Endodermal cell (in vitro differentiated cells): ENCODE results near the gene MB21D2. TPM values are rescaled to one million over a fixed set of nuclear protein-coding genes. Genes with fewer than 3 reads are reported as not detected.

Source experiments
- DNase-seq: peaks from one replicate; pipeline ENCODE4 v3.0.0-alpha.2; 2017
- H3K27ac ChIP-seq: 2 replicates; pipeline ENCODE4 v1.5.1; 2013; ENCODE audit warnings: mild to moderate bottlenecking, low read depth, low read length, moderate library complexity
- H3K27me3 ChIP-seq: 2 replicates; pipeline ENCODE4 v1.6.1; 2013; ENCODE audit warnings: mild to moderate bottlenecking, low read length, moderate library complexity; ENCODE audit not compliant: insufficient read depth, control insufficient read depth, poor library complexity, severe bottlenecking
- H3K36me3 ChIP-seq: 2 replicates; pipeline ENCODE4 v1.7.0; 2013; ENCODE audit warnings: mild to moderate bottlenecking, low read length, moderate library complexity; ENCODE audit not compliant: control insufficient read depth, insufficient read depth
- H3K4me1 ChIP-seq: one replicate; pipeline ENCODE4 v1.7.0; 2013; ENCODE audit warnings: low read length; ENCODE audit not compliant: control insufficient read depth, insufficient read depth
- H3K4me3 ChIP-seq: 2 replicates; pipeline ENCODE4 v1.5.1; 2013; ENCODE audit warnings: mild to moderate bottlenecking, low read length, moderate library complexity
- H3K9ac ChIP-seq: 2 replicates; pipeline ENCODE4 v1.6.1; 2013; ENCODE audit warnings: mild to moderate bottlenecking, low read length, moderate library complexity; ENCODE audit not compliant: poor library complexity, severe bottlenecking; ENCODE audit errors: extremely low read depth
- H3K9me3 ChIP-seq: 2 replicates; pipeline ENCODE4 v1.6.1; 2013; ENCODE audit warnings: mild to moderate bottlenecking, low read length, moderate library complexity; ENCODE audit not compliant: control insufficient read depth
- H3K27ac Mint-ChIP-seq: 2 replicates; pipeline ENCODE4 v1.8.0; 2020; ENCODE audit warnings: mixed read lengths
- H3K27me3 Mint-ChIP-seq: 2 replicates; pipeline ENCODE4 v1.8.0; 2021; ENCODE audit warnings: mild to moderate bottlenecking, mixed read lengths; ENCODE audit not compliant: insufficient read depth
- H3K36me3 Mint-ChIP-seq: 2 replicates; pipeline ENCODE4 v1.8.0; 2020; ENCODE audit warnings: low read depth, mixed read lengths
- H3K4me1 Mint-ChIP-seq: 2 replicates; pipeline ENCODE4 v1.8.0; 2020; ENCODE audit warnings: mixed read lengths
- H3K4me3 Mint-ChIP-seq: 2 replicates; pipeline ENCODE4 v1.8.0; 2020; ENCODE audit warnings: mild to moderate bottlenecking, moderate library complexity, mixed read lengths
- H3K9me3 Mint-ChIP-seq: 2 replicates; pipeline ENCODE4 v1.8.0; 2020; ENCODE audit warnings: mild to moderate bottlenecking, mixed read lengths
- CTCF ChIP-seq: fragments of 200-600 bp; sonication (generic); conservative IDR thresholded peaks from 2 replicates; pipeline ENCODE4 v1.5.0; 2021; ENCODE audit warnings: antibody characterized with exemption, mild to moderate bottlenecking
- WGBS, 2 experiments: methylation state at CpG; one replicate each; pipeline versions ENCODE4 v1.1.5 to v1.1.7; 2013; ENCODE audit warnings: missing lambda C conversion rate in 2 of 2, mixed read lengths in 1 of 2; ENCODE audit not compliant: insufficient coverage in 1 of 2, insufficient read length in 1 of 2; 5-methylcytosine and 5-hydroxymethylcytosine counted together
- total RNA-seq, 2 donors: library from RNA; stranded (reverse); fragmentation: NEBNext Ultra II Directional in 1 of 2; extraction: Animal tissue kit (Norgen Biotek cat#: 25700) in 1 of 2; gene quantifications; 2 replicates in 1 of 2; 3 replicates in 1 of 2; pipeline ENCODE4 v1.2.1, GENCODE V29; 2021

Gene MB21D2
- total RNA-seq, 2 donors from 2014 or later = 5.7 to 6.9 TPM

GRCh38 chr3:192897005-192897404 lies 20.7 kb downstream of the MB21D2 start:
- no peak for DNase-seq
- Mint-ChIP-seq H3K36me3 (peaks cover 4% of the 10 kb centered on the region), H3K27ac (no peak overlapping the region), H3K9me3 (no peaks in the 10 kb centered on the region), H3K4me3 (no peak overlapping the region), H3K4me1 (peaks cover 18% of the 10 kb centered on the region), H3K27me3 (peaks cover 93% of the 10 kb centered on the region)
- no peak overlapping the region for H3K9ac ChIP-seq
- no peak overlapping the region for H3K27ac ChIP-seq
- no peaks in the 10 kb centered on the region for H3K36me3 ChIP-seq
- no peaks in the 10 kb centered on the region for H3K9me3 ChIP-seq
- H3K4me1 ChIP-seq = peaks cover 3% of the 10 kb centered on the region
- WGBS, 2 experiments = 84 to 87% methylated on average over 5 of the region's 5 CpGs
- peaks cover 72% of the 10 kb centered on the region for H3K27me3 ChIP-seq
- no peak overlapping the region for H3K4me3 ChIP-seq
- TF ChIP-seq CTCF = no peak

GRCh38 chr3:192896208-192896607 lies 21.4 kb downstream of the MB21D2 start:
- WGBS, 2 experiments = 85 to 100% methylated on average over 2 to 5 of the region's 5 CpGs
- DNase-seq = no peak
- no peak for TF ChIP-seq CTCF
- Mint-ChIP-seq H3K4me1 (peaks cover 16% of the 10 kb centered on the region), H3K9me3 (no peaks in the 10 kb centered on the region), H3K4me3 (no peak overlapping the region), H3K27me3 (peaks cover 94% of the 10 kb centered on the region), H3K36me3 (peaks cover 4% of the 10 kb centered on the region), H3K27ac (no peak overlapping the region)
- no peak overlapping the region for H3K27ac ChIP-seq
- no peaks in the 10 kb centered on the region for H3K9me3 ChIP-seq
- H3K9ac ChIP-seq = no peak overlapping the region
- H3K27me3 ChIP-seq = peaks cover 74% of the 10 kb centered on the region
- no peak overlapping the region for H3K4me3 ChIP-seq
- H3K4me1 ChIP-seq = peaks cover 3% of the 10 kb centered on the region
- no peaks in the 10 kb centered on the region for H3K36me3 ChIP-seq

DNA sequence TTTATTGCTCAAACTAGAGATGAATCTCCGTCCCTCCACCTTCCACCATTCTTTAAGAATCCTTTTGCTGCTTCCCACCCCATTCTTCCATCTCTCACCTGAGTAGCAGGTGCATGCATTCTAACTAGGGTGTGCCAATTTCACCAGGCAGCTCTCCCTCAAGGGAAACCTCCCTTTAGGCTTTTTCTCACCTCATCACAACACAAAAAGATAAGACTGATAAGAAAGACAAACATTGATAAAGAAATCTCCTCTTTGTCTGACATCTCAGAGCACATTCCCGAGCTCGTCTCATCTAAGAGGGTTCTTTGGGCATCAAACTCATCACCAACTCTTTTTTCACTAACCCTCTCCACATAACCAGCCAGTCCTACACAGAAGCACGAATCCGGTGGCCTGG lies 23.0 kb downstream of the MB21D2 start:
- H3K27me3 ChIP-seq = peaks cover 75% of the 10 kb centered on the region
- H3K4me1 ChIP-seq = peaks cover 3% of the 10 kb centered on the region
- Mint-ChIP-seq H3K9me3 (no peaks in the 10 kb centered on the region), H3K4me1 (peaks cover 17% of the 10 kb centered on the region), H3K36me3 (peaks cover 3% of the 10 kb centered on the region), H3K4me3 (no peak overlapping the region), H3K27me3 (peaks cover 87% of the 10 kb centered on the region), H3K27ac (no peak overlapping the region)
- no peak overlapping the region for H3K27ac ChIP-seq
- no peaks in the 10 kb centered on the region for H3K9me3 ChIP-seq
- no peak for TF ChIP-seq CTCF
- WGBS, 2 experiments = 37 to 83% methylated on average over 2 to 5 of the region's 5 CpGs
- no peaks in the 10 kb centered on the region for H3K36me3 ChIP-seq
- H3K9ac ChIP-seq = no peak overlapping the region
- no peak overlapping the region for H3K4me3 ChIP-seq
- DNase-seq = no peak
